ENCODE results near the gene CPPED1.

CPPED1 gene

GRCh38 chr16:12837756-12838155, 34.1 kb upstream of the CPPED1 start:
- no peaks in the 10 kb centered on the region for H3K36me3 ChIP-seq (ENCODE audit: control insufficient read depth, insufficient read depth, low read length)

GRCh38 chr16:12837291-12837690, 33.6 kb upstream of the CPPED1 start:
- Histone ChIP-seq H3K27me3 (ENCODE audit: control insufficient read depth, insufficient read depth, low read length) (no peaks in the 10 kb centered on the region), H3K9me3 (ENCODE audit: control insufficient read depth, low read length) (no peaks in the 10 kb centered on the region), H3K27ac (no peak overlapping the region), H3K4me2 (ENCODE audit: low read length) (no peak overlapping the region), H3K79me2 (no peaks in the 10 kb centered on the region), H3K36me3 (ENCODE audit: control insufficient read depth, insufficient read depth, low read length) (no peaks in the 10 kb centered on the region), H2AFZ (no peak overlapping the region), H3K4me3 (ENCODE audit: low read depth, low read length) (no peak overlapping the region), H3K9ac (no peak overlapping the region), H3K4me1 (no peaks in the 10 kb centered on the region)
- TF ChIP-seq CTCF (IDR thresholded peaks at IDR 0.05): no peak

More at GRCh38 chr16:12837756-12838155, 34.1 kb upstream of the CPPED1 start:
- no peaks in the 10 kb centered on the region for H3K9me3 ChIP-seq (ENCODE audit: control insufficient read depth, low read length)
- H3K79me2 ChIP-seq: no peaks in the 10 kb centered on the region
- H3K27ac ChIP-seq: no peak overlapping the region
- no peak overlapping the region for H3K9ac ChIP-seq
- no peak overlapping the region for H2AFZ ChIP-seq
- no peak overlapping the region for H3K4me2 ChIP-seq (ENCODE audit: low read length)
- H3K27me3 ChIP-seq (ENCODE audit: control insufficient read depth, insufficient read depth, low read length): no peaks in the 10 kb centered on the region
- H3K4me1 ChIP-seq: no peaks in the 10 kb centered on the region
- no peak overlapping the region for H3K4me3 ChIP-seq (ENCODE audit: low read depth, low read length)
- no peak for TF ChIP-seq CTCF (IDR thresholded peaks at IDR 0.05)

- Histone ChIP-seq H3K9ac (no peak overlapping the region), H3K36me3 (ENCODE audit: control insufficient read depth, insufficient read depth, low read length) (no peaks in the 10 kb centered on the region), H3K4me3 (ENCODE audit: low read depth, low read length) (no peak overlapping the region), H2AFZ (no peak overlapping the region), H3K9me3 (ENCODE audit: control insufficient read depth, low read length) (no peaks in the 10 kb centered on the region), H3K79me2 (no peaks in the 10 kb centered on the region), H3K4me1 (no peaks in the 10 kb centered on the region), H3K4me2 (ENCODE audit: low read length) (no peak overlapping the region), H3K27ac (no peak overlapping the region), H3K27me3 (ENCODE audit: control insufficient read depth, insufficient read depth, low read length) (no peaks in the 10 kb centered on the region)
- TF ChIP-seq CTCF (IDR thresholded peaks at IDR 0.05): no peak
These were observed 30.2 kb upstream of the CPPED1 start for GRCh38 chr16:12833926-12834325.

- Histone ChIP-seq H2AFZ (no peak overlapping the region), H3K79me2 (no peaks in the 10 kb centered on the region), H3K9ac (no peak overlapping the region), H3K4me3 (ENCODE audit: low read depth, low read length) (no peak overlapping the region), H3K9me3 (ENCODE audit: control insufficient read depth, low read length) (no peaks in the 10 kb centered on the region), H3K4me2 (ENCODE audit: low read length) (no peak overlapping the region), H3K27ac (no peak overlapping the region), H3K4me1 (no peaks in the 10 kb centered on the region), H3K27me3 (ENCODE audit: control insufficient read depth, insufficient read depth, low read length) (no peaks in the 10 kb centered on the region), H3K36me3 (ENCODE audit: control insufficient read depth, insufficient read depth, low read length) (no peaks in the 10 kb centered on the region)
- no peak for TF ChIP-seq CTCF (IDR thresholded peaks at IDR 0.05)
These were observed 25.6 kb upstream of the CPPED1 start for GRCh38 chr16:12829096-12829888.

GRCh38 chr16:12828206-12828605, 24.5 kb upstream of the CPPED1 start:
- H3K4me1 ChIP-seq: no peaks in the 10 kb centered on the region
- H3K36me3 ChIP-seq (ENCODE audit: control insufficient read depth, insufficient read depth, low read length): no peaks in the 10 kb centered on the region
- no peak overlapping the region for H3K9ac ChIP-seq
- no peak overlapping the region for H3K27ac ChIP-seq
- H3K9me3 ChIP-seq (ENCODE audit: control insufficient read depth, low read length): no peaks in the 10 kb centered on the region
- H3K4me3 ChIP-seq (ENCODE audit: low read depth, low read length): no peak overlapping the region
- H2AFZ ChIP-seq: no peak overlapping the region
- TF ChIP-seq CTCF (IDR thresholded peaks at IDR 0.05): no peak
- H3K4me2 ChIP-seq (ENCODE audit: low read length): no peak overlapping the region
- no peaks in the 10 kb centered on the region for H3K27me3 ChIP-seq (ENCODE audit: control insufficient read depth, insufficient read depth, low read length)
- H3K79me2 ChIP-seq: no peaks in the 10 kb centered on the region
